DMS79 treated with DMSO at 0.1 percent for 48 hours (cell line): Measurements from ENCODE around the gene DNAL4.

Source experiments
- DNase-seq: peaks from one replicate; lab custom pipeline; 2025; lab: John Stamatoyannopoulos, UW

DNAL4 gene

DNA sequence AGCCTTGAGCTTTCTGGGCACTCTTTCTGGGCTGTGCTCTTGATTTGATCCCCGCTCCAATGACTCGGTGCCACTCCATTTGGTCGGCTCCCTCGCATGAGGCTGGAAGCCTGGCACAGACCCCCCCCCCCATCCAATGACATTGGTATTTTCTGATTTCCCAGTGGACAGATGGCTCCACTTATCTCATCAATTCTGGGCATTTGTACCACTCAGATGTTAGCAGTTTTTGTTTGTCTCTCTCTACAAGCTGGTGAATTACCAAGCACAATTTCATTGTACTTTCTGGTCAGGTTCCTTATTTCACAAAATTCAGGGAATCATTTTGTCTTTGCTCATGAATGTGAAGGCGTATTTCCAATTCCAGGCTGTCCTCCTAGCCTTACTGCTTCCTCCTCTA lies 9.1 kb downstream of the DNAL4 start:
- no peak for DNase-seq

- DNase-seq: no peak
Measured at GRCh38 chr22:38784035-38784434, 9.9 kb downstream of the DNAL4 start.

DNA sequence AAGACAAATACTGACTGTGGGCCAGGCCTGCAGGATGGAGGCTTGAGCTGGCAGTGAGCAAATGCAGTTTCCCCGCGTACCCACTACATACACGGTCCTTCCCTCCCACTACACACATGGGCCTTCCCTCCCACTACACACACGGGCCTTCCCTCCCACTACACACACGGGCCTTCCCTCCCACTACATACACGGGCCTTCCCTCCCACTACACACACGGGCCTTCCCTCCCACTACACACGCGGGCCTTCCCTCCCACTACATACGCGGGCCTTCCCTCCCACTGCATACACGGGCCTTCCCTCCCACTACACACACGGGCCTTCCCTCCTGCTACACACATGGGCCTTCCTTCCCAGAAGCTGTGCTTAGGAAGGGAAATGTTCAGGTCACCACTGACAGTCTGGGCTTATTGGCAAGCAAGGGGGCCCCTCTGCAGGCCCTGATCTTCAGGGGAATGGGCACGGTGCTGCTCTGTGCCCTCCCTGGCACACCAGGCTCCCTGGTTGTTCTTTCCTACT lies 10.8 kb downstream of the DNAL4 start:
- DNase-seq: no peak

GRCh38 chr22:38782402-38783094 lies 11.4 kb downstream of the DNAL4 start:
- no peak for DNase-seq

DNA sequence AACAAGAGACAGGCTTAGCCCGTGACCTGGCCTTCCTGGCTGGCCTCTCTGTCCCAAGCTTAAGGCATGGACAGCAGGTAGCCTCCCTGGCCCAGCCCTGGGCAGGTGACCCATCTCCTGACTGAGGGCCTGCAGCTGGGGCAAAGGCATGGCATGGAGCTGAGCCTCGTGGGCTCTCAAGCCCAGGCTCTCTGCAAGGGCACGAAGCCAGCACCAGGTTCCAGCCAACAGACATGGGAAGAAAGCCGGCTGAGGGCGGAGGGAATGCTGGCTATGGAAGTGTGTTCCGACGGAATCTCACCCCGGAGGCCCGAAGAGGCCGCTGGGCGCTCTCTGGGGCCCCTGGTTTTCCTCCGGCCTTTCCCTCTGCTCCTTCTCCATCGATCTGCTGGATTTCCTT lies 12.9 kb downstream of the DNAL4 start:
- DNase-seq: no peak

DNA sequence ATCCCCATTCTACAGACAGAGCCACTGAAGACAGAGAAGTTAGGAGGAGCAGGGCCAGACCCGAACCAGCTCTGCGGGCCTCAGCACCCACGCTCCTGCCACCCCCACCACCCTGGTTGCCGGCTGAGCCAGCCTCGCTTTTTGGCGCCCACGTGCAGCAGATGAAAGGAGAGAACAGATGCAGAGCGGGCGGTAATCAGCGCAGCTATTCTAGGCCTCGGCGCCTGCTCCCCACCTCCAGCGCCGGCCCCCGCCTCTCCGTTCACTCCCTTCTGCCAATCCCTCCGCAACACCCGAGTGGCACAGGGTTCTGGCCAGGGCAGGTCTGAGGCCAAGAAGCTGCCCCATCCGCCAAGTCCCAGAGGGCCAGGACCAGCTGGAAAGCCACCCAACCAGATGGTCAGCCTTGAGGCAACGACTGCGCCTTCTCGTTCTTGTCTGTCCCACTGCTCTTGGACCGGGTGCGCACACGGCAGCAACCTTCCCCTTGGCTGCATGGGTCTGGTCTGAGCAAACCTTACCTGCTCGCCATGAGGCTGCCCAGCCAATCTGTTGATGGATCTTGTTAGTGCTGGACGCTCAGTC lies 16.8 kb downstream of the DNAL4 start:
- DNase-seq: no peak

DNA sequence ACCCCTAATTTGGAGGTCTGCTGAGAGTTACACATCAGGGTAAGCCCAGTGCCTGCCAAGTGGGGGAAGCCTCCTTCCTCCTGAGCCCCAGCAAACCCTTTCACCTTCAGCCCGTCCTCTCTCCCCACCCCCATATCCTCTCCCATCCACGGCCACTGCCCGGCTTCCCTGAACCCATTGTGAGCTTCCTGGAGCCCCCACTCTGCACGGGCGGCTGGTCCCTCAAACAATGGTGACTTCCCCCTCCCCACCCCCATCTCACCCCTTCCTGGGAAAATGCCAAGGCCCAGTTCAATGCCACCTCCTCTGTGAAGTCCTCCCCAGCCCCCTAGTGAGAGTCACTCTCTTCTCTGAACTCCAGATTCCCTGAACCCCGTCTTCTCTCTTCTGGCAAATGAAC lies 17.9 kb downstream of the DNAL4 start:
- DNase-seq: no peak

GRCh38 chr22:38775656-38776055 lies 18.3 kb downstream of the DNAL4 start:
- no peak for DNase-seq

- DNase-seq: peak; percentile 4
Measured at GRCh38 chr22:38774496-38775166, 19.3 kb downstream of the DNAL4 start.

DNA sequence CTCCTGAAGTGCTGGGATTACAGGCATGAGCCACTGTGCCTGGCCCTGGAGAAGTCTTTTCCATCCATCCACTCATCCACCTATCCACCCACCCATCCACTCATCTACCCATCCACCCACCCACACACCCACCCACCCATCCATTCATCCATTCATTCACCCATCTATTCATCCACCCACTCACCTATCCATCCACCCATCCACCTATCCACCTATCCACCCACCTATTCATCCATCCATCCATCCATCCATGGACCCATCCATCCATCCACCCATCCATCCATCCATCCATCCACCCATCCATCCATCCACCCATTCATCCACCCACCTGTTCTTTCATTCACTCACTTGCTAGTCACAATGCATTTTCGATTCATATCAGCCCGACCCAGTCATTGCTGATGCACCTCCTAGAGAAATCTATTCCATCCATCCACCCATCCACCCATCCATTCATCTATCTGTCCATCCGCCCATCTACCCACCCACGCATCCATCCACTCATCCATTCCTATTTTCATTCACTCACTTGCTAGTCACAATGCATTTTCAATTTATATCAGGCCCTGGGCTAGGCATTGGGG lies 20.5 kb downstream of the DNAL4 start:
- no peak for DNase-seq

DNA sequence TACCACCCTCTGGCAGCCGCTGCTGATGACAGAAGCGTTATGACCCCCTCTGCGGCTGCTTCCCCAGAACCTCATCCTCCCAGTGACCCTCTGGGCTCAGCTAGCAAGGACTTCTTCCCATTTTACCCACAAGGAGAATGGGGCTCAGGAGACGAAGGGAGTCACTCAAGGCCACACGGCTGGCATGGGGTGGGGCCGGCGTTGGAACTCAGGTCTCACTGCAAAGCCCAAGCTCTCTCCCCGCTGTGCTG lies 21.4 kb downstream of the DNAL4 start:
- DNase-seq: no peak

- no peak for DNase-seq
Measured at GRCh38 chr22:38770257-38770949, 23.5 kb downstream of the DNAL4 start.

- no peak for DNase-seq
Measured at GRCh38 chr22:38768036-38768435, 25.9 kb downstream of the DNAL4 start.

DNA sequence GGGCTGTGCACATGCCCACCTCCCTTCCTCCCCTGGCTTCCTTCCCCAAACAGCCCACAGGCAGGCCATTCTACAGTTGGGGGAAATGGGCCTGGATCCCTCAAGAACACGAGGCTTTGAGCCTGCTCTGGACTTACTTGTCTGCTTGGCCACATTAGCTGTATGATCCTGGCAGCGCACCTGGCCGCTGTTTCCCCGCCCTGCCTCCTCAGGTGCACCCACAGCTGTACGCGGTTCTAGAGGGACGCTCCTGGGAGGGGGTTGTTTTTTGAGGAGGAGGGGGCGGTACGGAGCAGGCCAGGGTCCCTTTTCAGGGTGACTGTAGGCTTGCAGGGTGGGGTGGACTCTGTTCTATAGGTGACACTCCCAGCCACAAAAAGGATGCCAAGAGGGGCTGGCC lies 26.6 kb downstream of the DNAL4 start:
- no peak for DNase-seq

DNA sequence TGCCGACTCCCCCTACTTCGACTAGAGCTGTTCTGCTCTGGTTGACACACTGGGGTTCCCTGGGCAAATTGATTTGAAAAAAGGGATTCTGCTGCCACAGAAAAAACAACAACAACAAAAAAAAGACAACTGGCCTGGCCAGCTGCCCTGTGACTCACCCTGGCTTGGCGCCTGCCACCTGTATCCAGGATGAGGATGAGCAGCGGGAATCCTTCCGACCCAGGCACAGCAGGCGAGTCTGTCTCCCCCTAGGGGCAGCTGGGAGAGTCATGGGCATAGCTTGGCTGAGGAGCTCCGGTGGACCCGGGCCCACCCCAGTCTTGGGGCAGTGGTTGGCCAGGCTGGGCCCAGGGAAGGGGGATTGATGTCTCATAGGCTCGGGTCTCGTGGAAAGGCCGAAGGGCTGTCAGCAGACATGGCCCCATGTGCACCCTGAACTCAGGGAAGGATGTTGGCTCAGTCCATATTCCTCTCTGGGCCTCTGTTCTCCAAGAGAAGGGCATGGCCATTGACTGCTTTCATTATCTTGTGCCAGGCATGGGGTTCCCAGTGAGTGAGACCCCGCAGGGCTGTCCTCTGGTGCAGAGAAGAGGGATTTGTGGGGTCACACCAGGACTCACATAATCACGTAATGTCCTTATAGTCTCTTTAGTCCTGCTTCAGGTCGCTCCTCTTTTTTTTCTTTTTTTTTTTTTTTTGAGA lies 27.7 kb downstream of the DNAL4 start:
- DNase-seq: no peak

DNA sequence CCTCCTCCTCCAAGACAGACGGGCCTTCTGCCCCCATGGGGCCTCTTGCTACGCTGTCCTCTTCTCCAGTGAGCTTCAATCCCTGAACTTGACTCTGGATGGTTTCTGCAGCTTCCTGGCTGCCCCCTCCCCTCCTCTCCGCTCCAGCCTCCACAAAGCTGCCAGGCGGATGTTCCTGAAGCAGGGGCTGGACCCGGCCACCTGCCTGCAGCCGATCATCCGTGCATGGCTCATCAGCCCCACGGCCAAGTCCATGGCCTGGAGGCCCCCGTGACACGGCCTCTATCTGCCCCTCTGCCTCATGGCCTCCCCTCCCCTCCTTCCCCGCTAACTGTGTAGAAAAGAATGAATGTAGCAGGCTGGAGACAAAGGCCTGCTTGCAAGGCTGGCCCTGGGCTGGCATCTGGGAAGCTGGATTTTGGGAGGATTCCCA lies 31.4 kb downstream of the DNAL4 start:
- DNase-seq: no peak

DNA sequence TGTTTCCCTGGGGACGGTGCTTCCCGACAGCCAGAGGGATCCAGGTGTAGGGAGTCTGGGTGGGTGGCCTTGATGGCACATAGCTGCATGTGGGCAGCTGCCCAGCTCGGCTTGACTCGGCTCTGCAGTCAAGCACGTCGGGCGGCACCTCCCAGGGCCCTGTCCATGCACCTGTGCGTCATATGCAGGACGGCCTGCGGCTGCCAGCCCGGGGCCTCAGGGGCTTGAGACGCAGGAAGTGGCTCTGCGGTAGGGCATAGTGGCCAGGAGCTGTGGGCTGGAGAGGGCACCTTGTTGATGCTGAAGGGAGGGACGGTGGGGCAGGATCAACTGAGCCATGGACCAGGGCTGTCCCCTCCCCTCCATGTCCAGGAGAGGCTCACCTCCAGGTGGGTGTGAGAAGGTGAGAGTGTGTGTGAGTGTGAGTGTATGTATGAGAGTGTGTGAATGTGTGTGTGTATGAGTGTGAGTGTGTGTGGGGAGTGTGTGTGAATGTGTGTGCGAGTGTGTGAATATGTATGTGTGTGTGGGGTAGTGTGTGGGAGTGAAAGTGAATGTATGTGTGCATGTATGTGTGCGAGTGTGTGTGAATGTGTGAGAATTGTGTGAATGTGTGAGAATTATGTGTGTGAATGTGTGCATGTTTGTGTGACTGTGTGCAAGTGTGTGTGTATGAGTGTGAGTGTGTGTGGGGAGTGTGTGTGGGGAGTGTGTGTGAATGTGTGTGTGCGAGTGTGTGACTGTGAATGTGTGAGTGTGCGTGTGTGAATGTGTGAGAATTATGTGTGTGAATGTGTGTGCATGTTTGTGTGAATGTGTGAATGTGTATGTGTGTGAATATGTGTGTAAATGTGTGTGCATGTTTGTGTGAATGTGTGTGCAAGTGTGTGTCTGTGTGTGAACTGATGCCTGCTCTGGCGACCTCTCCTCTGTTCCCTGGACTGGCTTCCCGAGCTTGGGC lies 32.5 kb downstream of the DNAL4 start:
- DNase-seq: no peak

GRCh38 chr22:38760477-38761201 lies 33.3 kb downstream of the DNAL4 start:
- DNase-seq: peak; percentile 18

GRCh38 chr22:38759005-38759404 lies 34.9 kb downstream of the DNAL4 start:
- DNase-seq: no peak
